Activated CD4-positive, alpha-beta T cell treated with anti-CD3 and anti-CD28 coated beads, Interleukin-2, amount 50 U/mL, for 16 hours (primary cell): ENCODE results near the gene CEACAM20.
"Not testable (repeated sequence)": the region's sequence is repeated elsewhere in the genome, so short reads cannot be mapped to it uniquely, and the experiment has no call there.

Experiments used
- DNase-seq: peaks from one replicate; pipeline ENCODE4 v3.0.0-alpha.2; 2020

The CEACAM20 gene

GRCh38 chr19:44529536-44529935, at the start of gene CEACAM20:
TSS of gene CEACAM20 (minus strand) at chr19:44529675. CDS start at chr19:44529509, 166 bp downstream.
- no peak for DNase-seq

- DNase-seq = no peak
Measured at GRCh38 chr19:44577566-44577874, 48.0 kb upstream of the CEACAM20 start.

- no peak for DNase-seq
Measured at GRCh38 chr19:44576843-44577565, 47.5 kb upstream of the CEACAM20 start.

- no peak for DNase-seq
Measured at GRCh38 chr19:44575116-44575700, 45.7 kb upstream of the CEACAM20 start.

- DNase-seq = no peak
Measured at GRCh38 chr19:44574186-44574950, 44.9 kb upstream of the CEACAM20 start.

- DNase-seq = no peak
Measured at GRCh38 chr19:44573627-44574026, 44.2 kb upstream of the CEACAM20 start.

GRCh38 chr19:44573183-44573582, 43.7 kb upstream of the CEACAM20 start:
- no peak for DNase-seq

GRCh38 chr19:44572581-44572900, 43.1 kb upstream of the CEACAM20 start:
- no peak for DNase-seq

- DNase-seq = no peak
Measured at GRCh38 chr19:44571830-44572580, 42.5 kb upstream of the CEACAM20 start.

- DNase-seq = peak; percentile 65
Measured at GRCh38 chr19:44570984-44571684, 41.7 kb upstream of the CEACAM20 start.

- DNase-seq = no peak
Measured at GRCh38 chr19:44570603-44570983, 41.1 kb upstream of the CEACAM20 start.

- no peak for DNase-seq
Measured at GRCh38 chr19:44567745-44568144, 38.3 kb upstream of the CEACAM20 start.

- no peak for DNase-seq
Measured at GRCh38 chr19:44566984-44567383, 37.5 kb upstream of the CEACAM20 start.

GRCh38 chr19:44563086-44563655, 33.7 kb upstream of the CEACAM20 start:
- not testable (repeated sequence) for DNase-seq

GRCh38 chr19:44557933-44558332, 28.5 kb upstream of the CEACAM20 start:
- no peak for DNase-seq

GRCh38 chr19:44554641-44555246, 25.3 kb upstream of the CEACAM20 start:
- no peak for DNase-seq

GRCh38 chr19:44553478-44554171, 24.1 kb upstream of the CEACAM20 start:
- DNase-seq = no peak

- peak; percentile 33 for DNase-seq
Measured at GRCh38 chr19:44552324-44552723, 22.8 kb upstream of the CEACAM20 start.

- no peak for DNase-seq
Measured at GRCh38 chr19:44551850-44552249, 22.4 kb upstream of the CEACAM20 start.

GRCh38 chr19:44550976-44551375, 21.5 kb upstream of the CEACAM20 start:
- not testable (repeated sequence) for DNase-seq

GRCh38 chr19:44549507-44549906, 20.0 kb upstream of the CEACAM20 start:
- DNase-seq = no peak
